ENCODE measurements around the gene PTGFR.

The PTGFR gene

DNA sequence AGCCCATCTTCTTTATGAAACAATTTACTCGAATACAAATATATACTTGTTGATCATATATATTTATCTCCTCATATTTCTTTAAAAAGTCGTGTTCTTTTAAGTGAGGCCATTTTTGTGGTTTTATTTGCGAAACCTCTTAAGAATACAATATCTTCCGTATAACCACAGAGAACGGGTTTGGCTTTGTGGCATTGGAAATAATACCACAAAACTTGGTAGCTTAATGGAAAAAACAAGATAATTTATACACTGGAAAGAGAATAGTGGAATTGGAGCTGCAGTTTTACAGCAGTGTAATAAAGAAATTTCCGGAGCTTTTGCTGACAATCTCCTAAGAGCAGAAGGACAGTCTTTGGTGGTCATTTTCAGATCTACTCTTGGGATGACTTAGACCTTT is 29.4 kb downstream of the PTGFR start:
- DNase-seq (ENCODE audit: low read depth): no peak

DNA sequence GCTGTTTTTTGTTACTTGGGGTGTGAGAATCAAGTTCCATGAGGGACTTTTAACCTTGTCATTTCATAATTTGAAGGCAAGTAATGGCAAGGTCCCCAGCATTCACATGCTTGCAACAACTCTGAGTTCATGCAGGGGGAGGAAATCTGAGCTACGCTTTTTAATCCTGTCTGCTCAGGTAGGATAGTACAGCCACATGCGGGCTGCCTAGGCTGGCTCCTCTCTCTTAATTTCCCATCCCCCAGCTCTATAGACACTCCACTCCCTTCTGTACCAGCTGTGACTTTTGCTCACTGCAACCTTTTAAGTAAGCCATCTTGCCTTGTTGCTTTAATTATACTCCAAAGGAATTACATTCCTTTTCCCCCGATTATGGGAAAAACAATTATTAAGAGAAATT is 30.1 kb downstream of the PTGFR start:
- no peak for DNase-seq (ENCODE audit: low read depth)

DNA sequence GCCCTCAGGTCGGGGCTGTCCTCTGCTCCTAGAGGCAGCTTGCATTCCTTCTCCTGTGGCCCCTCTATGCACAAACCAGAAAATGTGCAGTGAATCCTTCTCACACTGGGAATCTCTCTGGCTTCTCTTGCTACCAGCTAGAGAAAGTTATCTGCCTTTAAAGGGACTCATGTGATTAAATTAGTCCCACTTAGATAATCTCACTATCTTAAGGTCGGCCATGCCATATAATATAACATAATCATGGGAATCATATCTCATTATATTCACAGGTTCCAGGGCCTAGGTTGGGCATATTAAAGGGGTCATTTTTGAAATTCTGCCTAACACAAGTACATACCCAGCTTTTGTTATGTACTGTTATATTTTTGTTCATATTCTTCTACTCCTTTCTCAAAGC is 31.4 kb downstream of the PTGFR start:
- DNase-seq (ENCODE audit: low read depth): no peak

DNA sequence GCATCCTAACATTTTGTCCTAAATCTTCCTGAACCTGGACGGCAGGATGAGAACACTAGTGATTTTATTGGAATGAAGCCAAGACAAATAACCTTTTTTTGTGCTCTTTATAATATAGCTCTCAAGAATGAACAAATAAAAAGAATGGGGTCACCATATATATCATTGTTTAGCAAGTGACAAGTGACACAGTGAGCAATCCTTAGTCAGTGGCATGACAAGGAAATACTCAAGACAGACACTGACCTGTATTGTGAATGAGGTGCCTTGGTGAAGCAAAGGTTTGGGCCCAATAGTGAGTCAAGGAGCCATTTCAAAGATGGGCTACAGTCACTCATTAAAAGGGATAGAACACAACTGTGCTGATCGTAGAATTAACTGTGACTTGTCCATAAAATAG is 35.7 kb downstream of the PTGFR start:
- no peak for DNase-seq (ENCODE audit: low read depth)

DNA sequence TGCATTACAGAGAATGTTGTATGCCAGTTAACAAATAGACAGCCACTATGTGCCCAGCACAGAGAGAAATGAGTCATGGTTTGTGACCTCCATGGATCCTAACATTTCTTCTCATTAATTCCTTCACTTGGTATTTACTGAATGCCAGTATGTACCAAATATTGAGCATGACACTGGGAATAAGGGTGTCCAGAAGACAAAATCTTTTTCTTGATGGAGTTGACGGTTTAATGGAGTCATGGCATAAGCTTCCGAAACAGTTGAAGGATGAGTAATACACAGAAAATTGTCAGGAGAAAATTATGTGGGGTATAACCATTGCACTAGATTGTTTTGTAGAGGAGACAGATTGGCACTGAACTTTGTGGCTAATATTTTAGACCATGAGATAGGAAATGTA is 36.9 kb downstream of the PTGFR start:
- no peak for DNase-seq (ENCODE audit: low read depth)

DNA sequence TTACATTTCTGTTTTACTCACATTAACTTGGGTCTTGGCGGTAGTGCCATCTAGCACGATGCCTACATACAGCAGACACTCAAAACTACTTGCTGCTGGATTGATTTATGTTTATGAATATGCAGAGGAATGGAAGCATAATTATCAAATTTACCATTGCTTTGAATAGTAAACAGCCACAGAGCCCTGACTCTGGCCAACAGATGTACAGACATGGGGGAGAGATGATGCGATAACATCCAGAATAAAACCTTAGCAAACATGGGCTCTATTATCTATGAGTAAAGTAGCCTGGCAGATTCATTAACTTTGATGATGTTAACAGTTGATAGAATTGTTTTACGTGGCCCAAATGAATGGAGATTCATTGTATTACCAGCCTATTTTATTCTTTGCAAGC is 42.8 kb downstream of the PTGFR start:
- DNase-seq (ENCODE audit: low read depth): no peak

GRCh38 chr1:78535286-78535685 is 44.5 kb downstream of the PTGFR start:
- no peak for DNase-seq (ENCODE audit: low read depth)

DNA sequence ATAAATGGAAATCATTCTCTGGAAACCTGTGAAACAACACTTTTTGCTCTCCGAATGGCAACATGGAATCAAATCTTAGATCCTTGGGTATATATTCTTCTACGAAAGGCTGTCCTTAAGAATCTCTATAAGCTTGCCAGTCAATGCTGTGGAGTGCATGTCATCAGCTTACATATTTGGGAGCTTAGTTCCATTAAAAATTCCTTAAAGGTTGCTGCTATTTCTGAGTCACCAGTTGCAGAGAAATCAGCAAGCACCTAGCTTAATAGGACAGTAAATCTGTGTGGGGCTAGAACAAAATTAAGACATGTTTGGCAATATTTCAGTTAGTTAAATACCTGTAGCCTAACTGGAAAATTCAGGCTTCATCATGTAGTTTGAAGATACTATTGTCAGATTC is 45.7 kb downstream of the PTGFR start:
- DNase-seq (ENCODE audit: low read depth): no peak

- DNase-seq (ENCODE audit: low read depth): no peak
These were observed 49.3 kb downstream of the PTGFR start for GRCh38 chr1:78540048-78540447.

DNA sequence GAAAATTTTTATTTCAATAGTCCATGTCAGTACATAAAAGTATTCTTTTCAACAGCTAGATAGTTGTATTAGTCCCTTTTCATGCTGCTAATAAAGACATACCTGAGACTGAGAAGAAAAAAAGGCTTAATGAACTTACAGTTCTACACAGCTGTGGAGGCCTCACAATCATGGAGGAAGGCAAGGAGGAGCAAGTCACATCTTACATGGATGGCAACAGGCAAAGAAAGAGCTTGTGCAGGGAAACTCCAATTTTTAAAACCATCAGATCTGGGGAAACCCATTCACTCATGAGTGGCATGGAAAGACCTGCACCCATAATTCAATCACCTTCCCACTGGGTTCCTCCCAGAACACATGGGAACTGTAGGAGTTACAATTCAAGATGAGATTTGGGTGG is 50.7 kb downstream of the PTGFR start:
- DNase-seq (ENCODE audit: low read depth): no peak

- DNase-seq (ENCODE audit: low read depth): no peak
These were observed 53.3 kb downstream of the PTGFR start for GRCh38 chr1:78543941-78544643.

GRCh38 chr1:78547081-78547480 is 56.3 kb downstream of the PTGFR start:
- no peak for DNase-seq (ENCODE audit: low read depth)

DNA sequence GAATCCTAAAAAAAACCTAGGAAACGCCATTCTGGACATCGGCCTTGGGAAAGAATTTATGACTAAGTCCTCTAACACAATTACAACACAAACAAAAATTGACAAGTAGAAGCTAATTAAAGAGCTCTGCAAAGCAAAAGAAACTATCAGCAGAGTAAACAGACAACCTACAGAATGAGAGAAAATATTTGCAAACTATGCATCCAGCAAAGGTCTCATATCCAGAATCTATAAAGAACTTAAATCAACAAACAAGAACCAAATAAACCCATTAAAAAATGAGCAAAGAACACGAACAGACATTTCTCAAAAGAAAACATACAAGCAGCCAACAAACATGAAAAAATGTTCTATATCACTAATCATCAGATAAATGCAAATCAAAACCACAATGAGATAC is 58.6 kb downstream of the PTGFR start:
- DNase-seq (ENCODE audit: low read depth): no peak

GRCh38 chr1:78549891-78550290 is 59.1 kb downstream of the PTGFR start:
- no peak for DNase-seq (ENCODE audit: low read depth)

DNA sequence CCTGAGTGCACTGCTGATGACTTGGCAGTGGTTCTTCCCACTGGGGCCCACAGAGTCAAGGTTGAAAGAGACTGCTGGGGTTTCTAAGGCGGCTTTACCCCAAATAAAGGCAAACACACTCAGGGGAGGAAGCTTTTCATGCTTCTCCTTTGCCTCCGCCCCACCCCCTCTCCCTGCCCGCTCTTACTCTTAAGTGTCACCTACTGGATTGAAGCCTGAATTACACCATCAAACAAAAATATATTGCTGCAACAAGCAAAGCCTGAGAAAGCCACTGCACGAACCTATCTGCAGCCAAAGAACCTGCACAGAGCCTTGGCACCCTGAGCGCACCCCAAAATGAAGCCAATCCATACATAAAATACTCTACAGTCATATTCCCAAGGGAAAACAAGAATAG is 63.1 kb downstream of the PTGFR start:
- DNase-seq (ENCODE audit: low read depth): no peak

- no peak for DNase-seq (ENCODE audit: low read depth)
These were observed 64.1 kb downstream of the PTGFR start for GRCh38 chr1:78554840-78555239.

DNA sequence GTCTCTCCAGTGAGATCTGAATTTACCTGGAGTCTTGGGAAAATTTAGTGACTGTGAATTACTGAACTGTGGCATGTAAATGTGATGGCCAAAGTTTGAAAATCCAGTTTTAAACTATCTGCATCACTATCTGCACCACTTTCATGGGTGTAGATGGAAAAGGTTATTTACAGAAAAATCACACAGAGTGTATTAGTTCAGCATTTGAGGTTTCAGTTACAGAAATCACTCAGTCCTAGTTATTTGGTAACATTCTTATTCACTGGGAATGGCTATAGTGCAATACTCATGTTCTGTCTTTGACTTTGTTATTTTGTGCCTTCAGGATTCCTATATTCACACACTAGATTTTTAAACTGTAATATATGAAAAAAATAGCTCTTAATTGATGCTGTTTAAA is 68.9 kb downstream of the PTGFR start:
- DNase-seq (ENCODE audit: low read depth): no peak

DNA sequence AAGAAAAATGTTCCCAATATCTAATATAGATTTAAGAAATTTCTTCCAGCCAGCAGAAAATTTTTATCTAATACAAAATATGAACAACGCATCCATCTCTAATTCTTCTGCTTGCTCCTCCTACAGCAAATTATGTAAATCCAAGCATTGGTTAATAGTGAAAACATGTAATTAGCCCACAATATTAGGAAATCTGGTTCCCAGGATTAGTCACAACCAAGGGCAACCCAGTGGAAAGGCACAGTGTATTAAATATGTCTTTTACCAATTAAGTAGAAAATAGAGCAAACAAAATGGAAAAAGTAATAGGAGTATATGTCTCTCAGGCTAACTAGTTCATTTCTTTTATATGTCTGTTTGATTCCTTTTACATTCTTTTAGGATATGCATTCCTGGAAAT is 70.0 kb downstream of the PTGFR start:
- no peak for DNase-seq (ENCODE audit: low read depth)

DNA sequence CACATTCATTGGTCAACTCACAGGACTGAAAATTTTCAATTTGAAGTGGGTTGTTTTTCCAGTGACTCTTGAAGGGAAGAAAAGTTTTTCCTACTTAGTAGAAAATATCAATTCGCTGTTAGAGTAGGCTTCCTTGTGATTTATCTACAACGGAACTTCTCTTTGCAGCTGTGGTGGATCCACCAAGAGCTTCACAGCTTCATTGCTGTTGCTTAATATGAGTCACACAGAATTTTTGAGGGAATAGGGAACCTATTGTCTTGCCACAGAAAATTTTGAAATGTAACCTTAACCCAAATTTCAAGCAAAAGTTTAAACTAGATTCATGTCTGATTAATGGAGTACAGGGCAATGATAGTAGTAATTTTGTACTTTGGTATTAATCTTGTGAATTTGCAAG is 71.1 kb downstream of the PTGFR start:
- no peak for DNase-seq (ENCODE audit: low read depth)

DNA sequence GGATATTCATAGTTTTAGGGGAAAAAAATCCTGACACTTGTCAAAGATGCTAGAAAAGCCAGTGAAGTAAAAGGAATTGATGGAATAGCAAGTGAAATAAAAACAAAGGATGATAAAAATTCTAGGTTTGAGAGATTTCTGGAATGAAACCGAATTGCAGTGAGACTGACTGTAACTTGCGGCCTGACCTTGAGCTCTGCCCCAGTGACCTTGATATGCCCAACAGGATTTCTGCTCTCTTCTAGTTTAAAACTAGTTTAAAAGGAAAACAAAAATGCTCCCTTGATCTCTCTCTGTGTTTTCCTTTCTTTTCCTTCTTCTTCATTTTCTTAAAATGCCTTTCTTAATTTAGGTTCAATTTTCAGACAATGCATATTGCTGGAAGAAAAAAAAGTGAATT is 74.6 kb downstream of the PTGFR start:
- no peak for DNase-seq (ENCODE audit: low read depth)

- DNase-seq (ENCODE audit: low read depth): no peak
These were observed 79.8 kb downstream of the PTGFR start for GRCh38 chr1:78570539-78570938.

- DNase-seq (ENCODE audit: low read depth): no peak
These were observed 86.7 kb downstream of the PTGFR start for GRCh38 chr1:78577257-78578100.

DNA sequence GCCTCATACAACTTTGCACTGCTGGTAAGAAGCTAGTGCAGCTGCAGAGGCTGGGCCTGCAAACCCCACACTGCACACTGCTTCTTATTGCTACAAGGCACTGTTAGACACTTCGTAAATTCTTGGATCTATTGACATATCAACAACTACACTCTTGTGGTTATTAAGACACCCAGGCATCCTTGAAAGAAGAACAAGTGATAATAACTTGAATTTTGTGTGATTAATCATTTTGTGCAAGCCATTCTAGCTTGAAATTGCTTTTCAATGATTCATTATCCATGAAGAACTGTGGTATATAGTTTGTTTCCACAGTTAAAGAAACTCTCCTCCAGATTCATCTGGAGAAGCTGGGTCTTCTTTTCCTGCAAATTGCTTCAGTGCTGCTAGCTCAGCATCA is 95.8 kb downstream of the PTGFR start:
- DNase-seq (ENCODE audit: low read depth): no peak

DNA sequence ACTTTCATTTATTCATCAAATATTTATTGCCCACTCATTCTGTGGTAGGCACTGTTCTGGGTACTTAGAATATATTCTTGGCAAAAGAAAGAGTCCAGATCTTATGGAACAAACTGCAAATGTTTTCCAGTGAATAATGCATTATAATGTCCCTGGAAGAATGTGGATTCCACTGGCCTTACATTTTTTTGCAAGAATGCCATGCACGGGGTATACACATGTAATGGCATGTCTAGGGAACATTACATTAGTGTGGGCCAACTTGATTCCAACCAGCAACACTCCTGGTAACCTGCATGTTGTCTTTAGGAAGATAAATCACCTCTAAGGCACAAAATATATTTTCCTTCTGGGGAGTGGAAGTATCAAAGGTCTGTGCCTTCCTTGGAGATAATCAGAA is 96.4 kb downstream of the PTGFR start:
- DNase-seq (ENCODE audit: low read depth): no peak
